Muscle layer of colon (tissue), 2 donors: ENCODE results near the gene ANKS1B.

Source experiments
- H3K27ac ChIP-seq: one replicate; pipeline ENCODE4 v1.7.0; 2013; ENCODE audit warnings: low read depth, mild to moderate bottlenecking, low read length, moderate library complexity
- H3K27me3 ChIP-seq, 2 donors: one replicate each; pipeline ENCODE4 v1.7.0; 2013; ENCODE audit warnings: low read length in 2 of 2, mild to moderate bottlenecking in 2 of 2; ENCODE audit not compliant: insufficient read depth in 2 of 2, control insufficient read depth in 1 of 2
- H3K36me3 ChIP-seq: one replicate; pipeline ENCODE4 v1.7.0; 2013; ENCODE audit warnings: mild to moderate bottlenecking, low read length; ENCODE audit not compliant: insufficient read depth
- H3K4me1 ChIP-seq: one replicate; pipeline ENCODE4 v1.7.0; 2013; ENCODE audit warnings: mild to moderate bottlenecking, low read length; ENCODE audit not compliant: insufficient read depth
- H3K4me3 ChIP-seq, 2 donors: one replicate each; pipeline ENCODE4 v1.7.0; 2013; ENCODE audit warnings: low read length in 2 of 2, low read depth in 1 of 2, mild to moderate bottlenecking in 1 of 2, moderate library complexity in 1 of 2
- H3K9ac ChIP-seq: one replicate; pipeline ENCODE4 v1.7.0; 2013; ENCODE audit warnings: low read length
- H3K9me3 ChIP-seq: one replicate; pipeline ENCODE4 v1.7.0; 2013; ENCODE audit warnings: mild to moderate bottlenecking, low read length
- donor health status: abdominal sarcoma.
- donor health status: Adenocarcinoma of cecum.

ANKS1B gene

DNA sequence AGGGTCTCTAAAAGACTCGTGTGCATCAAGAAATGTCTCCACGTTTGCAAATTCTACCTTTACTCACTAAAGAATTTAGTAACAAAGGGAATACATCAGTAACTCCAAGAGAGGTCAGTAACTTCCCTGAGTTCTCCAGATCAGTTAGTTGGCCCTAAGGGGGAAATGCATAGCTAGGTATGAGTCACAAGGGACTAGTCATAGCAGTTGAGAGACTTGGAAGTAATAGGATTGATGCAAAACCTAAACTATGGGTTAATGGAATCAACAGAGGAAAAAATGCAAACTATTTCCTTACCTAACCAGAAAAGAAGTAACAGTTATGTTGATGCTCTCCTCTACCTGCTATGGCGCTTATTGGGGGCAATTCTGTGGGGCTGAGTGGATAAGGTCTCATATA is 486.0 kb downstream of the ANKS1B start:
- Histone ChIP-seq H3K27ac (no peak overlapping the region), H3K4me3 (no peak overlapping the region), H3K4me1 (peaks cover 5% of the 10 kb centered on the region), H3K36me3 (no peaks in the 10 kb centered on the region), H3K9me3 (no peaks in the 10 kb centered on the region), H3K9ac (no peak overlapping the region), H3K27me3 (no peaks in the 10 kb centered on the region)

DNA sequence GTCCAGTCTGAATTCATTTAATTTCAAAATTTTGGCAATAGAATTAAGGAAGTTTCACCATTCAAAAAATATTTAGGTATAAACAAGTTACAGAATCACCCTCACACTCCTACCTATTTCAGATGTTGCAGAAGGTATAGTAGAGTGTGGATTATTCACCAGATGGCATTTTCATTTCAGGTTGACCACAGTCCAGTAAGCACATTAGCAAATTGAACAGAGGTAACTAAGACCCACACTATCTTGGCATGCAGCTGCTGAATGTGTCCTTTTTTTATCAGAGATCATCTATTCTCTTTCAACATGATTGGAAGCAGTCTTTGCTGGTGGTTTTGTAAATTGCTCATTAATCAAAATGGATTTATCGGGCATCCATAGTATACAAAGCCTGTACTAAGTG is 488.9 kb downstream of the ANKS1B start:
- Histone ChIP-seq H3K9ac (no peak overlapping the region), H3K36me3 (no peaks in the 10 kb centered on the region), H3K4me3 (no peak overlapping the region), H3K27ac (no peak overlapping the region), H3K9me3 (no peaks in the 10 kb centered on the region), H3K27me3 (no peaks in the 10 kb centered on the region), H3K4me1 (peaks cover 5% of the 10 kb centered on the region)

DNA sequence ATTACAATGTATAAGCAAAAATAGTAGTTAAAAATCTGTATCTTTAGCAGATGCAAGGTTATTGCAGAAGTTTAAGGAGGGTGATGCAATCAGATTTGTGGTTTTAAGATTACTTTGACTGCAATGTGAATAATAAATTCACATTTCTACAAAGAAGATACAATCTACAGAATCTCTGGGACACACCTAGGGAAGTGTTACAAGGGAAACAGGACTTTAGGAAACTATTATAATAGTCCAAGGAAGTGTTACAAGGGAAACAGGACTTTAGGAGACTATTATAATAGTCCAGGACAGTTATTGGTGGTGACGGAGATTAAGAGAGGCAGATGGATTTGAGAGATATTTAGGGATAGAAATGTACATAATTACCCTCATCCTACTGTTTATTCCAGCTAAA is 491.5 kb downstream of the ANKS1B start:
- no peak overlapping the region for H3K4me3 ChIP-seq
- no peak overlapping the region for H3K27ac ChIP-seq
- no peaks in the 10 kb centered on the region for H3K36me3 ChIP-seq
- no peaks in the 10 kb centered on the region for H3K27me3 ChIP-seq
- H3K9ac ChIP-seq: no peak overlapping the region
- no peaks in the 10 kb centered on the region for H3K9me3 ChIP-seq
- H3K4me1 ChIP-seq: no peaks in the 10 kb centered on the region

DNA sequence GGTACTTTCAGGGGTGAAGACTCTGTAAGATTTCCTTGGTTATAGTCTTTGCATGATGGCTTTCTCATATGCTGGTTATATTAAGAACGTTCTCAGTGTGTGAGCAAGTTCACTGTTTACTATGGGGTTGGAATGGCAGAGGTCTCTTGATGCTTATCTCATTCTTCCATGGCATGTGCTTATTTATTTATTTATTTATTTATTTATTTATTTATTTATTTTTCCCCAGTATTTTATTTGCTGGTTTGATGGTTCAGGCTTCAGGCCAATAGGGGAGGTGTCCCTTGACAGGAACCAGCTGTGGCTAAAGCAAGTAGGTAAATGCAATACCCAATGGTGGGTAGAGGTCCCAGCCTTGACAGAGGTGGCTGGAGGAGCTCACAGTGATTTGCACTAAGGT is 498.5 kb downstream of the ANKS1B start:
- no peaks in the 10 kb centered on the region for H3K27me3 ChIP-seq
- no peak overlapping the region for H3K4me3 ChIP-seq
- H3K27ac ChIP-seq: no peak overlapping the region
- no peaks in the 10 kb centered on the region for H3K9me3 ChIP-seq
- no peaks in the 10 kb centered on the region for H3K4me1 ChIP-seq
- no peak overlapping the region for H3K9ac ChIP-seq
- H3K36me3 ChIP-seq: no peaks in the 10 kb centered on the region

DNA sequence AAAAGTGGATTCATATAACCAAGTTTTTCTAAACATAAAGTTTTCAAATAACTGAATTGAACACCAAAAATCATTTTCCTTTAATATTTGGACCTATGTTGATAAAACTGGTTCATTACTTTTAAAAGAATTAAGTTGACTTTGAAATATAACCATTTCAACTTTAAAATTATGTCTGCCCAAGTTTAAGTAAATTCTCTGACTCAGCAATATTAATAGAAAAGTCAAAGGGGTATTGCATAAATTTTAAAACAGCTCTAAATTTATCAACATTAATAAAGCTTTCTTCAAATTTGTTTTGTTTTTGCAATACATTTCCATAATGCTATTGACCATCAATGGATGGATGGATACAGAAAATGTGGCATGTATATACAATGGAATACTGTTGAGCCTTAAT is 505.6 kb downstream of the ANKS1B start:
- Histone ChIP-seq H3K36me3 (no peaks in the 10 kb centered on the region), H3K9me3 (no peaks in the 10 kb centered on the region), H3K27me3 (no peaks in the 10 kb centered on the region), H3K27ac (no peak overlapping the region), H3K4me3 (no peak overlapping the region), H3K4me1 (no peaks in the 10 kb centered on the region), H3K9ac (no peak overlapping the region)

DNA sequence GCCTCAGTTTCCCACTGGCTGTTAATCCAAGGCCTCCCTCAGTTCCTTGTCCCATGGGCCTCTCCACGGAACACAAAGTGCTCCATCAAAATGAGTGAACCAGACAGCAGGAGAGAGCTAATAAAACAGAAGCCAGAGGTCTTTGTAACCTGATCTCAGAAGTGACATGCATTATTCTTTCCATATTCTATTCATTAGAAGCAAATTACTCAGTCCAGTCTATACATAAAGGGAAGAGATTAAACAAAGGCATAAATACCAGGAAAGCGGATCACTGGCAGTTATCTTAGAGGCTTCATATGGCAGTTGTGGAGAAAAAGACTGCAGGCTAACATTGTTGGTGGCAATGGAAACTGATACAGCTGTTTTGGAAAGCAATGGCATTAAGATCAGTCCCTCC is 507.8 kb downstream of the ANKS1B start:
- no peaks in the 10 kb centered on the region for H3K27me3 ChIP-seq
- H3K4me3 ChIP-seq: no peak overlapping the region
- no peak overlapping the region for H3K27ac ChIP-seq
- no peaks in the 10 kb centered on the region for H3K4me1 ChIP-seq
- no peaks in the 10 kb centered on the region for H3K36me3 ChIP-seq
- no peaks in the 10 kb centered on the region for H3K9me3 ChIP-seq
- H3K9ac ChIP-seq: no peak overlapping the region

DNA sequence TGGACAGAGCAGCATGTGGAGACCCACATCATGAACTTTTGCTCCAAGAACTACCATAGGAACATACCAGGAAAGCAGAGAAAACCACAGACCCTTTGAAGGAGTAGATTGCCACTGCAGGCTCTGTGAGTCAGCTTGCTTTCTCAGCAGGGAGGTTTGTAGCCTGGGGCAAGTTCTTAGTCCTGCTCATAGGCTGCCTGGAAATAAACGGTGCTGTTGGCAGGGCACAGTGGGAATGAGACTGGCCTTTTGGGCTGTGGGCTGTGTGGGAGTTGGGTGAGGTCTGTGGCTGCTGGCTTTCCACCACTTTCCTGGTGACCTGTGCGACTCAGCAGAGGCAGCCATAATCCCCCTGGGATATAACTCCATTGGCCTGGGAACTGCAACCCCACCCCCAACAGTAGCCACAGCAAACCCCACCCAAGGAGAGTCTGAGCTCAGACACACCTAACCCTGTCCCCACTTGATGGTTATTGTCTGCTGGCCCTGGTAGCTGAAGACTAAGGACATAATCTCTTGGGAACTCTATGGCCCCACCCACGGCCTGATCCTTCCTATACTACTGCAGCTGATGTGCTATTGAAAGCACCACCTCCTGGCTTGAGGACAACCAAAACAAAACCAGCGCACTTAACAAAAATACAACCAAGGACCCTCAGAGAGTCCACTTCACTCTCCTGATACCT is 529.2 kb downstream of the ANKS1B start:
- Histone ChIP-seq H3K4me1 (peaks cover 23% of the 10 kb centered on the region), H3K4me3 (no peak overlapping the region), H3K27me3 (no peaks in the 10 kb centered on the region), H3K9me3 (no peaks in the 10 kb centered on the region), H3K27ac (no peak overlapping the region), H3K36me3 (no peaks in the 10 kb centered on the region), H3K9ac (no peak overlapping the region)

DNA sequence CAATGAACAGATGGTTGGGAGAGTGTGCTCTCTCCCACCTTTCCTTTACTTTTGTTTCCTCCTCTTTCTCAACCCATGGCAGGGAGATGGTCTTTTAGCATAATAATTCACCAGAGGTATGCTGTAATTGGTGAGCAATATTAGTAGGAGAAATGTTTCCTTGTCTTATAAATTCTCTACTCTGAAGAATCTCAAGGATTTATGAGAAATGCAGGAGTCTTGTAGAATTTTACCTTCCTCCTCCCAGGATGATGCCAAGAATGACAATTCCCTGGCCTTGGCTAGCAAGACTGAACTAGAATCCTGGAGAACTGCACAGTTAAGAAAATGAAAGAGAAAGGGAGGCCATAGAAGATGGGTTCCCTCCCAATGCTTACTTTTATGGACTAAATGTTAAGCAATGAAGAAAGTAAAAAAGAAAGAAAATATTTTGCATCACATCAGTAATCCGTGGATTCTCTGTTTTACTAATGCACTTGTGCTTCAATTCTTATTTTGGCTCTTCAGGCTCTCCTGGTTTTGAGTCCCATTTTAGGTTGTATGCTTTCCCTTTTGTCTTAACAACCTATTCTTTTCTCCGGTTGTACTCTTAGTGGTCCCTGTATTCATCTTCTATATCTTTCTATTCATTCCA is 530.1 kb downstream of the ANKS1B start:
- H3K36me3 ChIP-seq: no peaks in the 10 kb centered on the region
- no peaks in the 10 kb centered on the region for H3K27me3 ChIP-seq
- H3K9ac ChIP-seq: no peak overlapping the region
- no peak overlapping the region for H3K27ac ChIP-seq
- H3K9me3 ChIP-seq: no peaks in the 10 kb centered on the region
- H3K4me1 ChIP-seq: peaks cover 31% of the 10 kb centered on the region
- no peak overlapping the region for H3K4me3 ChIP-seq

DNA sequence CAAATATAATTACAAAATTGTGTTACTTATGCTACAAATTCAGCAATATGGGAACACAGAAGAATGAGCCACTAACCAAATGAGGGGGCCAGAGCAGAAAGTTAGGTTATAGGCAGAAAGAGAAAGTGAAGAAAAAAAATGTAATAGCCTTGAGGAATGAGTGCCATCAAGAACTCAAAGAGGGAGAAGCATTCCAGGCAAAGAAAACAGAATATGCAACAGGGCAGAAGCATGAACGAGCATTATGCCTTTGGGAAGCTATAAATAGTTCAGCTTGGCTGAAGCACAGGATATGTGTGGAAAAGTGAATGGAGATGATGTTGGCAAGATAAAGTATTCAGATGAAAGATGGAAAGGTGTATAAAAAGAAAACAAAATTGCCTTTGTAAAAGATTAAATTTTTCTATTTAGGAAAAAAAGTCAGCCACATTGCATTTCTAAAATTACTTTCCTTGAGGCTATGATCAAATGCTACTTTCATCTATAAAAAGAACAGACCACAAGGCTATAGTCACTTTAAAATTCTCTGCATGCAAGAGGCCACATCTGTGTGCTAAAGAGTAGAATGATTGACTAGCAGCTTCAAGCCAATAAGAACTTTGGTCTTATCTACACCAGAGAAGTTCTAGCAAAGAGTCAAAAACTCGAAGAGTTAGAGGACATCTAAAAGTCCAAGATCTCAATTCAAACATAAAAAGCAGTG is 530.7 kb downstream of the ANKS1B start:
- no peak overlapping the region for H3K9ac ChIP-seq
- no peak overlapping the region for H3K27ac ChIP-seq
- no peaks in the 10 kb centered on the region for H3K27me3 ChIP-seq
- no peaks in the 10 kb centered on the region for H3K36me3 ChIP-seq
- H3K4me3 ChIP-seq: no peak overlapping the region
- H3K4me1 ChIP-seq: peaks cover 35% of the 10 kb centered on the region
- no peaks in the 10 kb centered on the region for H3K9me3 ChIP-seq

DNA sequence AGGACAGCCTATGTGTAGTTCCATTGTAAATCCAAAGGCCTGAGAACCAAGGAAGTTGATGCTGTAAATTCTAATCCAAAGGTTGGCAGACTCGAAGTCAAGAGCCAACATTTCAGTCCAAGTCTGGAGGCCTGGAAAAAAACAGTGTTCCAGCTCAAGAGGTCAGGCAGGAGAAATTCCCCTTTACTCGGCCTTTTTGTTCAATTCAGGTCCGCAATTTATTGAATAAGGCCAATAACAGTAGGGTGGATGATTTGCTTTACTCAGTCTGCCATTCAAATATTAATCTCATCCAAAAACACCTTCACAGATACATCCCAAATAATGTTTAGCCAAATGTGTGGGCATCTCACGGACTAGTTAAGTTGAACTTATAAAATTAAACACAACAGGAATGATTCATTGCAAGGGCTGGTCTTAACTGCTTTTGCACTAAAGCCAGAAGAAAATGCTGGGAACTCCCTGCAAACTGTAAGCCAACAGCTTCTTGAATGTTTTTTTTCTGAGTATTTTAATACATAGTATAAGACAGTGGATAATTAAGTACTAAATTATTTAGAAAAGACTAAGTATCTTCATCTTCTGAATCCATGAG is 534.6 kb downstream of the ANKS1B start:
- Histone ChIP-seq H3K9me3 (no peaks in the 10 kb centered on the region), H3K27me3 (no peaks in the 10 kb centered on the region), H3K4me3 (no peak overlapping the region), H3K4me1 (peaks cover 35% of the 10 kb centered on the region), H3K9ac (no peak overlapping the region), H3K27ac (no peak overlapping the region), H3K36me3 (no peaks in the 10 kb centered on the region)

DNA sequence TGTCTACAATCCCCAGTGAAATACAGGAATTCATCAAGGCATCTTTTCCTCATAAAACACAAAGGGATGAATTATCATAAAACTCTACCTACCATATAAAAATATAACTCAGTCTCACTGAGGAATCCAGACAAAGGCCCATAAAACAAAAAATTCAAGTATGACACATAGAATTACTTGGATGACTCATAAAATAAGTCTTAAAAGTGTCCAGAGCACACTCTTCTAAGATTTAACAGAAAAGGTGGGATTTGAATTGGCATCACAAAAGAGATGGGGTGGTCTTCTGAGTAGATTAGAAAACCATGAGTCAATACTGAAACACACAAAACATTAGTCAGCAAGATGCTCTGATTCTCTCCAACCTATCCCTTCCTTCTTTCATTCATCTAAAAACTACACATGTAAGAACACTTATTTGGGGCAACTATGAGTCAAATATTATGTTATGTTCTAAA is 539.8 kb downstream of the ANKS1B start:
- peaks cover 5% of the 10 kb centered on the region for H3K4me1 ChIP-seq
- H3K27ac ChIP-seq: no peak overlapping the region
- no peaks in the 10 kb centered on the region for H3K36me3 ChIP-seq
- H3K9ac ChIP-seq: no peak overlapping the region
- H3K9me3 ChIP-seq: no peaks in the 10 kb centered on the region
- H3K27me3 ChIP-seq: no peaks in the 10 kb centered on the region
- H3K4me3 ChIP-seq: no peak overlapping the region
